ENCODE measurements around the gene ASB7.

Gene ASB7

DNA sequence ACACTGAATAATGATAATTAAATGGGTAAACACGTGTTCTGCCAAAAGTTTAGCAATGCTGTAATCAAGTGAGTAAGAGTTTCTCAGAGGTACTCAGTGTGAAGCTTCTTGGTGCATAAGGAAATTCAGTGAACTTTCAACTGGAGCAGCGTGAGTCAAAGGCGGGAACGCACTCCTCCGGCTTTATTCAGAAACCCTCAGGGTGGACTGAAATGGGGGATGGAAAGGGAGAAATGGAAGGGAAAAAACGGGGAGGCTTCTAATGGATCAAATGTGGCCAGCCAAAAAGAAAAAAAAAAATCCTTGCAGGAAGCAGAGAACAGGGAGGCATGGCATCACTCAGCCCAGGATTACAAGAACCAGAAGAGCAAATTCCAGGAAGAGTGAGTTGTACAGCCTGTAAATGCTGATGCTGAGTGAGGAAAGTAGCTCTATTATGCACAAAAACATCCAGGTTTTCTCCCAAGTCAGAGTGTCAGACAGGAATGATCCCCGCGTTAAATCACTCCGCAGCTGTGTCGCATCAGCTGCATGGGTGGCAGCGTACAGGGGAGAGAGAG, 85.3 kb downstream of the ASB7 start:
- no peak for DNase-seq

DNA sequence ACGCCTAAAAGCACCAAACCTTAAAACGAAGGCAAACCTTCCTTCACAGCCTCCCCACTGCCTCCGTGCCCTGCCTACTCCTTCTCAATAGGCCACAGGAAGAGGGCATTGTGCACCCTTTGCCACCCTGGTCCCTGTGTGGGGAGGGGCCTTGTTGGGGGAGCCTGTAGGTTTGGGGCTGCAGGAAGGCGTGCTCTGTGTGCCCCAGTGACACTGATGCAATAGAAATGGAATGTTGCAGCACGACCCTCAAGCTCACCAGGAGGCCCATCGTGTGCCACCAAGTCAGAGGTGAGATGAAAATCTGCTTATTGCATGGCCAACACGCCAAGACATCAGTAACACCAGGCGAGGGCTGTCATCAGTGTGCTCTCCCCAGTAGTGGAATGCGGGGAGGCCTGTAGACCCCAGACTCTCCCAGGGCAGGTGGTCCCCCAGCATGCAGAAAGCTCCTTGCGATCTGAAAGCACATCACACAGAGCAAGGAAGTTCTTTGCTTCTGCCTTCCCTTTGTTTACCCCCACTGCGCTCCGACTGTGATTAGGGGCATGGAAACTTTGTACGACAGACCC, 86.2 kb downstream of the ASB7 start:
- no peak for DNase-seq

DNA sequence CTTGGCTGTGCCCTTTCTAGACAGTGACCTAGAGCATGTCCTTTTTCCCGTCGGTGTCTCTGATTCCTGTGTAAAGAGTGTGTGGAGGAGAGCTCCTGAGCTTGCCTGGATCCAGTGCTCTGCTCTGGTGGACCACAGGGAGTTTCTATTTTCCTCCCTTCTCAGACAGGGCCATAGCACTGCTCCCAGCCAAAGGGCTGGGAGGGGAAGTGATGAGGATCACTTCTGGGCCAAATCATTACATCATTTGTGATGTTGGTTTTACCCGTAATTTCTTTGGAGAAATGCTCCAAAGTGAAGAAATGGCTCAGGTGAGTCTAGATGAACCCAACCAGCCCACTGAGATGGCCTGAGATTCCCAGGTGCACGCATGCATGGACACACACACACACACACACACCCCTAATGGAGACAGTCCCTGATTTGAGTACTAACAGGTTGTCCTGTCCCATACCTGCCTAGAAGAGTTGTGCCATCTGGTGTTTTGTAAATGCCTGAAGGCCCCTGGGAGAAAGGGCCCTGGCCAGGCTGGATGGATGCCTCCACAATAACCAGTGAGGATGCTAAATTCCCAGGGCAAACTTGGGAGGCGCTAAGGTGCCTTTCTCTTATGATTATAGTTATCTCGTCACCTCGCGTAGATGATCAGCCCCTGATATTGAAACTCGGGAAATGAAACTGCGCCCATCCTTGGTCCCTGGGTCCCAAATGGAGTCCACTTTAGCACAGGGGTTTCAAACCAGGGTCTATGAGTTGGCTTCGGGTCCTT, 86.9 kb downstream of the ASB7 start:
- DNase-seq = no peak

DNA sequence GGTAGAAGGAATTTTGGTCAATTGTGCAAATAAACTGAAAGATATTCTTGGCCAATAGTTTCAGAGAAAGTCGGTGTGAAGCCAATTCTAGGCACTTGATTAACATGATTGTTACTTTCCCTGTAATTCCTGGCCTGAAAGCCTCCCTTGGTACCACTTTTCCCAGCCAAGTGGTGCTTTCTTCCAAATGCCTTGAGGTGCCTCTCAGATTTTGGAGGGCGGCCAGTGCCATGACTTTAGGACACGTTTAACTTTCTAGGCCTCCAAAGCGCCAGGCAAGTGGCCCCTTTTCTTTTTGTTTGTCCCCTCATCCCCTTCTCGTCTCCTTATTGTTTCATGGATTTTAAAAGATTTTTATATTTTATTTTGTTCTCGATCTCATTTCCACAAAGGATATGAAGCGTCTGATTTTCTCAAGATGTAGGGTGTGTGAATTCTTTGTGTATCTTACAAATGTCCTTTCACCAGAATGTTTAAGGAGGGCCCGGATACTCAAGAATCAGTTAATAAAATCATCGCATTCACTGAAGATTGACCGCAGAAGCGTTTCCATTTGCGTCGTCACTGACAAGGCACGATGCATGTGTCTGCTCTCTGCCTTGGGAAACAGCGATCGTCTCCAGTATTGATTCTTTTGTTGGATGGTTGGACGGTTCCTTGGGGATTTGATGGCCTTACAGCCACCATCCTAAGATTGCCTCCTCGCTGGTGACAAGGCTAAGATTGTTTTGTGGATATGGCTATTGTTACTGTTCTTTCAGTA, 87.8 kb downstream of the ASB7 start:
- DNase-seq = no peak

DNA sequence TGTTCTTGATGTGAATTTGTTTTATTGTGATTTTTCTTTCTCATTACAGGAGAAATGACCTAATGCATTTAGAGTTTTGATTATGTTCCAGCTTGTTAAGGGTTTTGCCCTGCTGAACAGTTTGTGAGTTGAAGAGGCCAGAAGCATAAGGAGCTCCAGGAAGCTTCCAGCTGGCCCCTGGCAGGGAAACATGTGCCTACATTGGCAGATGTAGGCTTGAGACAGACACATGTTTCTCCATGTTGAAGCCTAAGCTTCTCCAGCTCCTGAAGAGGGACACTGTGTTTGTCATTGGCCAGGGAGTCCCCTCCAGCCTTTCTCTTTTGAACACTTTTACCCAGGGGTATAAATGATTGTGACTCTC, 88.4 kb downstream of the ASB7 start:
- no peak for DNase-seq

DNA sequence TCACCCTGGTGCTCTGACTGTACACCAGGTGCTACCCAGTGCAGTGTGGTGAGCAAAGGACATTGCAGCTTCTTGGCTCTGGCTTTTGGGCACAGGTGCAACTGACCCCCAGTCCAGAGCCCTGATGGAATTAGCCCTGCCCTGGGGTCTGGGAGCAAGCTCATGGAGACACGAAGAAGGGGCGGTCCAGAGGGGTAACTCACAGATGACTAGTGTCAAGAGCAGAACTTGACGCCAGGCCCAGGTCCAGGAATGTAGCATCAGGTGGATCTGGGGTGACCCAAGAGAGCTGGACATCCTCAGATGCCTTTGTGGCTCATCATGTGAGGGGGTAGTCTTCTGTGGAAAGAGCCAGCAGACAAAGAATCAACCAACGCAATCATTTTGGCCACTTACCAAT, 88.9 kb downstream of the ASB7 start:
- DNase-seq = no peak

DNA sequence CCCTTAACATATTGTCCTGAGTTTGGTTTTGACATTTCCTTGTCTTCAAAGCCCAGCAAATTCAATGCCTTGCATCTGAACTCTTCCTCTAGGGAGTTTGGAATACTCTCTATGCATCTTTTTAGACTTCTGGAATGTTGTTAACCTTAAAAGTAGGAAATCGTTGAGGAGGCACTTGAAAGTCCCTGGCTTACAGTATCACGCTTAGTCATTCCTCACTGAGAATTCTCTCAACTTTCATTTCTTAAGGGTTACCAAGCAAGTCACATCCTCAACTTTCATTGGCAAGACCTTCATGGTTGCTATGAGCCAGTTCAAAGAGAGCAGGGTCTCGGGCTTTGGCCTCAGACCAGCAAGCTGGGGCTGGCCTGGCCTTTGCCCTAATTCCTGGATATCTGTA, 89.9 kb downstream of the ASB7 start:
- DNase-seq = no peak

DNA sequence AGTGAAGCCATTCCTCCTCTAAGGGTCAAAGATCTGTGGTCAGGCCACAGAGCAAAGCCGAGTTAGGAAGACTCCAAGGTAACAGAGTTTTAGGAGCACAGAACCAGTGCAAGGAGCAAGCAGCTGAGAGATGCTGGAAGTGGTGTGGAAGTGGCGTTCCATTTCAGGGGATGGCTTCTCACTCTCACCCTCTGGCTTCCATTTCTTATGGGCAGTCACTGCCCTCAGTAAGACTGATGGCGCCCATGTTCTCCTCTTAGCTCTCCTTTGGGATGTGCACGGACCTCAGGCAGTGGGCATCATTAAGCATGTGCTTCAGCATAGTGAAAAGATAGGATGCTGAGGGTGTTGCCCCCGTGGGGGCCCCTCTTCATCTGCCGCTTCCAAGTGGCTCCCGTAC, 90.3 kb downstream of the ASB7 start:
- no peak for DNase-seq

DNA sequence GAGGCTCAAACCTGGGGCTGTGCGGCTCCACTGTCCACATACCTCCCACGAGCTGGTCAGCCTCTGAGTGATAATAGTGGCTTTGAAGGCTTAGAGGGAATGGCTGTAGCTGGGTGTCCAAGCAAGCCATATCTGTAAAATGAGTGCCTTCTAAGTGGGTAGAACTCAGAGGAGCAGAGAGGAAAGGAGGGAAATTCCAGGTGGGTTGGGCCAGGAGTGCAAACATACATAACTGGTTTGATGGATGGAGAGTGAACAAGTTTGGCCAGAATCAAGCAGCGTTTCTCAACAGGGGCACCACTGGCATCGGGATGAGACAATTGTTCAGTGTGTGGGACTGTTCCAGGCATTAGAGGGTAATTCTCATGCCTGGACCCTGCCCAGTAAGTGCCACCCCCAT, 91.1 kb downstream of the ASB7 start:
- DNase-seq = no peak

DNA sequence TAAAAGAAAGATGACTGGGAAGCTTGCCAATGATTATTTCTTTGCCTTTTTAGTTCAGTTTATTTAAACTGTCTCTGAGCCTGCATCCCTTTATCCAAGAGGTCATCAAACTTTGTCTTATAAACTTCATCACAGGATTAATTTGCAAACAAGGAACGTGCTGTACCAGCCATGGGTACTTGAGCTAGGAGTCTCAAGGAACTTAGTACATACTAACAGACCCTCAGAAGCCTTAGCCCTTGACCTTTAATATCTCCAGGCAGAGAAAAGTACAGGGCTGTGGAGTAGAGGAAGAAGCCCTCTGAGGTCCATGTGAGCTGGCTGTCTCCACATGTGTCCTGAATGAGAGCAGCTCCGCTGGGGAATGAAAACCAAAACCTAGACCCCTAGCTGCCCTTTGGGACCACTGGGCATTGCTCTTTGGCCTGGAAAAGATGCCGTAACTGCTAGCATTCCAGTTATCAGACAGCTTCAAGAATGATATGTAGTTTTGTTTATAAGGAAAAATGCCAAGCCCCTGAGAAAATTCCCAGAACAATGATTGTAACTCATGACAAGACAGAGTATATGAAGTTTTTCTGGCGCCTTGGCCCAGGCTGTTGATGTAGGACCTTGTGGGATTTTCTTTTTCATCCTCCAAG, 92.1 kb downstream of the ASB7 start:
- DNase-seq = no peak

DNA sequence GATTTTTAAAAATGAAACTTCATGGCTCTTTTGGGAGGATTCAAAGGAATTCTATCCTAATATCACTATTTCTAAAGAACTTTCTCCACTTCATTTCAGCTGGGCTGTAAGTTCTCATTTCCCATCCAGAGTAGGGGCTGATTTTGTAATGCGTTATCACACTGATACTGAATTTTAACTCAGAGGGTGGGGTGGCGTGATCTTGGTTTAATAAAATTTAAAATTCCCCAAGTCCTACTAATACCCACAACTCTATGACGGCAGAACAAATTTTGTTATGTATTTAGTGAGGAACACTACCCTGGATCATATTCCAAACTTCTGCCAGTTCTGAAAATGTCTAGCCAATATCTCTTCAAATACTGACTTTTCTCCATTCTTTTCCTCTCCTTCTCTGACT, 92.7 kb downstream of the ASB7 start:
- no peak for DNase-seq

DNA sequence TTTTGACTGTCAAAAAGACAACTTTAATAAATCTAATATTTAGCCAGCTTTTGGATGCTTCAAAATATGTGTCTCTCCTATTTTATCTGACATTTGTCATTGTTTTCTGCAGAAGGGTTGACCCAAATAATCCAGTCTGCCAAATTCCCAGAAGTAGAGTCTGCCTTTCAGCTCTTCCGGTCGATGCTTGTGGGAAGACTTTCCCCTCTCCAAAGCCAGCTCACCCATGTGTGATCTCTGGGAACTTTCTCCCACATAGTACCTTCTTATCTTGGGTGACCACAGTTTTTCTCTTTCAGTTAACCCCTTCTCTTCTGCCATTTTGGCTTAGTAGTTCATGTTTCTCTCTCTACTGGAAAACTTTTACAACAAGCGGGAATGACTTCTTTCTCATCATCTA, 94.1 kb downstream of the ASB7 start:
- no peak for DNase-seq

Measured in kidney glomerular epithelial cell (primary cell).